Right lobe of liver (tissue), 6 donors: ENCODE data around the gene FOXO4. TPM values are rescaled to one million over a fixed set of nuclear protein-coding genes. Genes with fewer than 3 reads are reported as not detected.

Experiments
- ATAC-seq, 4 donors: fragments of 200-7000 bp; cut with Tn5 transposase; one replicate each; pipeline ENCODE4 v1.9.1; 2020; ENCODE audit warnings: mild to moderate bottlenecking in 4 of 4, moderate library complexity in 4 of 4
- DNase-seq, 3 donors: peaks; one replicate each; pipeline ENCODE4 v3.0.0-alpha.2; 2020
- H3K27ac ChIP-seq, 3 donors: fragments of 200-600 bp; one replicate each; pipeline ENCODE4 v1.8.0; 2022
- H3K27me3 ChIP-seq, 2 donors: fragments of 200-600 bp; one replicate each; pipeline ENCODE4 v1.8.0; 2022
- H3K36me3 ChIP-seq, 4 donors: fragments of 200-600 bp; sonication (generic) in 1 of 4; one replicate each; pipeline versions ENCODE4 v1.5.1 to v1.8.0; 2017 to 2022; ENCODE audit warnings: control low read depth in 1 of 4
- H3K4me1 ChIP-seq, 4 donors: fragments of 200-600 bp; sonication (generic) in 1 of 4; one replicate each; pipeline versions ENCODE4 v1.5.1 to v1.8.0; 2017 to 2022; ENCODE audit warnings: control low read depth in 1 of 4
- H3K4me3 ChIP-seq, 3 donors: fragments of 200-600 bp; one replicate each; pipeline ENCODE4 v1.8.0; 2022
- H3K9me3 ChIP-seq, 4 donors: fragments of 200-600 bp; sonication (generic) in 1 of 4; one replicate each; pipeline versions ENCODE4 v1.5.1 to v1.8.0; 2017 to 2022; ENCODE audit warnings: control low read depth in 1 of 4
- CTCF ChIP-seq, 4 donors: fragments of 200-600 bp in 3 of 4; fragments of 450-650 bp in 1 of 4; IDR thresholded peaks; one replicate each; pipeline versions ENCODE4 v1.5.1 to v1.8.0; 2016 to 2022; ENCODE audit warnings: antibody characterized with exemption in 4 of 4, mild to moderate bottlenecking in 2 of 4
- POLR2A ChIP-seq: fragments of 450-650 bp; IDR thresholded peaks from one replicate; pipeline ENCODE4 v1.6.1; 2017; ENCODE audit warnings: antibody characterized with exemption, mild to moderate bottlenecking
- WGBS: methylation state at CpG from one replicate; pipeline ENCODE4 v1.1.6; 2018; ENCODE audit warnings: low coverage, low lambda C conversion rate; ENCODE audit not compliant: insufficient coverage; ENCODE audit errors: missing lambda C conversion rate; 5-methylcytosine and 5-hydroxymethylcytosine counted together
- intact Hi-C, 2 donors: fragments of 100-400 bp; cut with DNase I; formaldehyde crosslinking; loops; one replicate each; pipeline versions ENCODE4 v1.11.2 to v1.14.1; 2022
- total RNA-seq, 6 experiments: library from RNA; depleted of rRNA in 2 of 6; stranded (reverse); fragments of >200 nt in 2 of 6; fragmentation: NEBNext Ultra II Directional in 3 of 6; extraction: Animal tissue kit (Norgen Biotek cat#: 25700) in 3 of 6; gene quantifications; one replicate each; pipeline versions ENCODE4 v1.1.0 to v1.2.4, GENCODE V29; 2016 to 2023
- donor health status: DM: no; HTN: yes; CAD: no.
- donor health status: DM: no; HTN: no; CAD: no.
- donor health status: DM: no; HTN: no; CAD: no.
- donor health status: DM: no; HTN: yes; CAD: no.
- donor health status: DM: no; HTN: yes; CAD: no.

FOXO4 gene
- total RNA-seq, 6 experiments from 2014 or later = 5.2 to 12.1 (median 8.5) TPM

DNA sequence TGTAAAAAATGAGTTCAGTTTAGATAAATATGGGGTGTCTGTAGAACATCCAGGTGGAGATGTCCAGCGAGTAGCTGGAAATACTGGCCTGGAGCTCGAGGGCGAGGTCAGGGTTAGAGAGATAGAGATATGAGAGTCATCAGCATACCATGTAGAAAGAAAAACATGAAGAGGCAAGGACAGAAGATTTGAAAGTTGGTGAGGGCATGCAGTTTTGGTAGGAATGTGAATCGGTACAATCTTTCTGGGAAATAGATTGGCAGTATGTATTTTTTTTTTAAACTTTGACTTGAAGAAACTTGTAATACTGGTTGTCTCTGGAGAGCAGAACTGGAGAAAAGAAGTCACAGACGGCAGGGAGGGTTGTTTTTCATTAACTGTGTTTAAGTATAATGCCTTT is 25.1 kb upstream of the FOXO4 start:
- H3K27ac ChIP-seq = no peak overlapping the region
- ATAC-seq (no peak), DNase-seq (no peak)
- intact Hi-C loops = no loop called here
- no peaks in the 10 kb centered on the region for H3K36me3 ChIP-seq
- no peaks in the 10 kb centered on the region for H3K9me3 ChIP-seq
- peaks cover 0 to 2% (median 0%) of the 10 kb centered on the region in 4 donors for H3K4me1 ChIP-seq
- TF ChIP-seq POLR2A = no peak
- no peak for TF ChIP-seq CTCF (IDR thresholded peaks at IDR 0.05)
- no peaks in the 10 kb centered on the region for H3K27me3 ChIP-seq
- WGBS = 52% methylated on average over 3 of the region's 5 CpGs
- H3K4me3 ChIP-seq = no peak overlapping the region

- no peak for TF ChIP-seq POLR2A
- no peak for TF ChIP-seq CTCF (IDR thresholded peaks at IDR 0.05)
- Histone ChIP-seq H3K27me3 (no peaks in the 10 kb centered on the region), H3K4me1 (no peaks in the 10 kb centered on the region), H3K9me3 (no peaks in the 10 kb centered on the region), H3K36me3 (no peaks in the 10 kb centered on the region), H3K27ac (no peak overlapping the region), H3K4me3 (no peak overlapping the region)
- DNase-seq (no peak), ATAC-seq (peak; percentile 61 to 81 (median 69))
- 21% methylated on average over 3 of the region's 3 CpGs for WGBS
- intact Hi-C loops = no loop called here
Measured at GRCh38 chrX:71081330-71082123, 14.1 kb upstream of the FOXO4 start.

- Histone ChIP-seq H3K36me3 (no peaks in the 10 kb centered on the region), H3K9me3 (no peaks in the 10 kb centered on the region), H3K27ac (no peak overlapping the region), H3K4me3 (no peak overlapping the region), H3K27me3 (no peaks in the 10 kb centered on the region), H3K4me1 (no peaks in the 10 kb centered on the region)
- ATAC-seq = no peak
- WGBS = 56% methylated on average over 5 of the region's 5 CpGs
- DNase-seq = no peak
- intact Hi-C loops = no loop called here
- TF ChIP-seq CTCF (IDR thresholded peaks at IDR 0.05) (no peak), POLR2A (no peak)
Measured at GRCh38 chrX:71082124-71082647, 13.5 kb upstream of the FOXO4 start.

GRCh38 chrX:71082822-71083221 is 12.8 kb upstream of the FOXO4 start:
- no peak overlapping the region for H3K4me3 ChIP-seq
- 57% methylated on average over 3 of the region's 4 CpGs for WGBS
- no peaks in the 10 kb centered on the region for H3K27me3 ChIP-seq
- intact Hi-C loops = no loop called here
- H3K4me1 ChIP-seq = no peaks in the 10 kb centered on the region
- H3K27ac ChIP-seq = no peak overlapping the region
- no peaks in the 10 kb centered on the region for H3K9me3 ChIP-seq
- ATAC-seq (no peak), DNase-seq (no peak)
- no peaks in the 10 kb centered on the region for H3K36me3 ChIP-seq
- TF ChIP-seq CTCF (IDR thresholded peaks at IDR 0.05) (no peak), POLR2A (no peak)
